GM12864 (cell line): ENCODE measurements around the gene MPP2.
"Not testable (repeated sequence)": the region's sequence is repeated elsewhere in the genome, so short reads cannot be mapped to it uniquely, and the experiment has no call there.

ENCODE experiments used
- DNase-seq: peaks from one replicate; pipeline ENCODE4 v3.0.0-alpha.2; 2011; ENCODE audit warnings: low read depth
- H3K4me3 ChIP-seq: 2 replicates; pipeline ENCODE4 v1.5.1; 2011; ENCODE audit warnings: mild to moderate bottlenecking, low read depth, low read length, control low read depth
- TF ChIP-seq, protein P1 (sequence below): IDR thresholded peaks from 2 replicates; pipeline ENCODE4 v1.5.1; 2011; ENCODE audit warnings: low read depth, mild to moderate bottlenecking, moderate library complexity, low read length, control low read depth, inconsistent platforms; ENCODE audit errors: missing control alignments

MPP2 gene

GRCh38 chr17:43950554-43950953 is 43.2 kb upstream of the MPP2 start:
- DNase-seq = no peak
- TF ChIP-seq, protein P1, sequence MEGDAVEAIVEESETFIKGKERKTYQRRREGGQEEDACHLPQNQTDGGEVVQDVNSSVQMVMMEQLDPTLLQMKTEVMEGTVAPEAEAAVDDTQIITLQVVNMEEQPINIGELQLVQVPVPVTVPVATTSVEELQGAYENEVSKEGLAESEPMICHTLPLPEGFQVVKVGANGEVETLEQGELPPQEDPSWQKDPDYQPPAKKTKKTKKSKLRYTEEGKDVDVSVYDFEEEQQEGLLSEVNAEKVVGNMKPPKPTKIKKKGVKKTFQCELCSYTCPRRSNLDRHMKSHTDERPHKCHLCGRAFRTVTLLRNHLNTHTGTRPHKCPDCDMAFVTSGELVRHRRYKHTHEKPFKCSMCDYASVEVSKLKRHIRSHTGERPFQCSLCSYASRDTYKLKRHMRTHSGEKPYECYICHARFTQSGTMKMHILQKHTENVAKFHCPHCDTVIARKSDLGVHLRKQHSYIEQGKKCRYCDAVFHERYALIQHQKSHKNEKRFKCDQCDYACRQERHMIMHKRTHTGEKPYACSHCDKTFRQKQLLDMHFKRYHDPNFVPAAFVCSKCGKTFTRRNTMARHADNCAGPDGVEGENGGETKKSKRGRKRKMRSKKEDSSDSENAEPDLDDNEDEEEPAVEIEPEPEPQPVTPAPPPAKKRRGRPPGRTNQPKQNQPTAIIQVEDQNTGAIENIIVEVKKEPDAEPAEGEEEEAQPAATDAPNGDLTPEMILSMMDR = no peak

DNA sequence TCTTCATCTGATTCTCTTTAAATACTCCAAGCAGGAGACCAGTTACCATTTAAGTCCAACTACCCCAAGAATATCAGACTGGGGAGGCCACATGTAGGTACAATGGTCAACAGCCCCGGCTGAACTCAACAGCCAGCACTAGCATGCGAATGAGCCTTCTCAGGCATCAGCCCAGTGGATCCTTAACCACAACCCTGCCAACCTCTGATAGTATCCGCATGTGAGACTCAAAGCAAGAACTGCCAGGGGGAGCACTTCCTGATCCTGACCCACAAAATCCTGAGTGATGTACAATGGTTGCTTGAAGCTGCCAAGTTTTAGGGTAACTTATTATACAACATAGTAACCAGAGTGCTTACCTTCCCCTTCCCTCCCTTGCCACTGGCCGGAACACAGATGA is 42.4 kb upstream of the MPP2 start:
- DNase-seq = no peak
- TF ChIP-seq, protein P1 = no peak

More at GRCh38 chr17:43950554-43950953, 43.2 kb upstream of the MPP2 start:
- no peak overlapping the region for H3K4me3 ChIP-seq

DNA sequence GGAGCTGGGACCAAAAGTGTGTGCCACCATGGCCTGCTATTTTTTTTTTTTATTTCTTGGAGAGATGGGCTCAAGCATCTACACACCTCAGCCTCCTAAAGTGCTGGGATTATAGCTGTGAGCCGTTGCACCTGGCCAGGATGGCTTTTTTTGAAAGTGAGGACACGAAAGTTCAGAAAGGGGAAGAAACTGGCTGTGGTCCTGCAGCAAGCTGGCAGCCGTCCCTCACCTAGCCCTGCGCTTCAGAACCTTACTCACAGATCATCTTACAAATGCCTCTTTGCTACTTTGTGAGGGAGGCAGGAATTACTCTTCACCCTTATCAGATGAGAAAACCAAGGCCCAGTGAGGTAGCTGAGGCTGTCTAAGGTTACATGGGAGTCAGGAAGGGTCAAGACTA is 39.4 kb upstream of the MPP2 start:
- H3K4me3 ChIP-seq = no peak overlapping the region
- TF ChIP-seq, protein P1 = no peak
- DNase-seq = no peak

More for the DNA sequence above, 42.4 kb upstream of the MPP2 start:
- no peak overlapping the region for H3K4me3 ChIP-seq

DNA sequence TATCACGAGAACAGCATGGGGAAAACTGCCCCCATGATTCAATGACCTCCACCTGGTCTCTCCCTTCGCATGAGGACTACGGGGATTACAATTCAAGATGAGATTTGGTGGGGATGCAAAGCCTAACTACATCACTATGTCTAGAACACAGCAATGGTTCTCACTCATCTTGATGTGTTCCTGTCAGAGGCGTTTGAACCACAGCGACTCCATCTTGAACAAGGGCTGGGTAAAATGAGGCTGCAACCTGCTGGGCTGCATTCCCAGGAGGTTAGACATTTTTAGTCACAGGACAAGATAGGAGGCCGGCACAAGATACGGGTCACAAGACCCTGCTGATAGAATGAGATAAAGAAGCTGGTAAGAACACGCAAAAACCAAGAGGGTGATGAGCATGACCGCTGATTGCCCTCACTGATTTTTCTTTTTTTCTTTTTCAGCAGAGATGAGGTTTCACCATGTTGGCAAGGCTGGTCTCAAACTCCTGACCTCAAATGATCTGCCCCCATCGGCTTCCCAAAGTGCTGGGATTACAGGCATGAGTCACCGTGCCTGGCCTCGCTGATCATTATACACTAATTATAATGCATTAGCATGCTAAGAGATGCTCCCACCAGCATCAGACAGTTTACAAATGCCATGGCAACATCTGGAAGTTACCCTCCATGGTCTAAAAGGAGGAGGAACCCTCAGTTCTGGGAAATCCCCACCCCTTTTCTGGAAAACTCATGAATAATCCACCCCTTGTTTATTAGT is 37.9 kb upstream of the MPP2 start:
- TF ChIP-seq, protein P1 = no peak
- no peak for DNase-seq
- H3K4me3 ChIP-seq = no peak overlapping the region

DNA sequence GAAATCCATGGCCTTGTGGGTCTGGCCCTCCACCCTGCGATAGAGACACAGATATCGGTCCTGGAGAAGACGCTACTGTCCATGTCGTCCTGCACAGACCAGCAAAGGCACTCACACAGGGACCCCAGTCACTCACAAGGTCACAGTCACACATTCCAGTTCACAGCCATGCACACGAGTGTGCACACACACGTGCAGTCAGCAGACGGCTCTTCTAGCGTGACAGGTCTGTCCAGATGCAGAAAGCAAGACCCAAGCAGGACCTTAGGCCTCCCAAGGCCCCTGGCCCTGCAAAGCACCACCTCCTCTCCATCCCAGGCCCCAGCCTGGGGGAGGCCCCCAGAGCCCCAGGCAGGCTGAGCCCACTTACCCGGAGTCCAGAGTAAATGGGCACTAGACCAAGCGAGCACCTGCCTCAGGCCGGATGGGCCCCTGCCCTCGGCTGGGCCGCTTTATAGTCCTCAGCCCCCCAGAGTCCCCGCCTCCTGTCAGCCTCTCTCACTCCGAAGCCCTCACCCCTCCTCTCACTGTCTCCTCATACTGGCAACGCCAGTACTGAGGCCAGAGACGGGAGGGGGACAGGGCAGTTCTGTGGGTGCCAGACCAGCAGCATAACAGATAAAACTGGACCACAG is 34.8 kb upstream of the MPP2 start, which contains the start of gene PPY:
TSS of gene PPY (minus strand) at position 426 of the 635 bp plus-strand sequence. CDS start 822 bp downstream, outside the sequence.
- TF ChIP-seq, protein P1 = no peak
- DNase-seq = no peak

GRCh38 chr17:43940630-43941029 is 33.3 kb upstream of the MPP2 start:
- no peak overlapping the region for H3K4me3 ChIP-seq
- TF ChIP-seq, protein P1 = peak; percentile 46
- DNase-seq = no peak

More for the DNA sequence above, 34.8 kb upstream of the MPP2 start, which contains the start of gene PPY:
- no peak within 1 kb of the TSS for H3K4me3 ChIP-seq

DNA sequence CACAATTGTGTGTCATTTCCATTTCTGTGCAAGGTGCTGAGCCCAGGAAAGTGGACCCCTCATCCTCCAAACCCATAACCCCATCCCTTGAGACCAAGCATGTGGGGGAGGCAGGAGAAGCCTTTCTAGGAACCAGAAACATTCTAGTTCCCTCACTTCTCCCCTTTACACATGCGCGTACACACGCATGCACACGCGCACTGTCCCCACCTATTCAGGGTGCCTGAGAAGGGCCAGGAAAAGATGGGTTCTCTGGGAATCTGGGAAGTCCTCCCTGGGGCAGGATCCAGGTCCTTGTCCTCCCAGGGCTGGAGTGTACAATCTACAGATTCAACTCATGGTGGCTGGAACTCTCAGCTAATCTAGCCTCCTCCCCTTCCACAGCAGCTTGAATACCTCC is 32.5 kb upstream of the MPP2 start:
- TF ChIP-seq, protein P1 = no peak
- DNase-seq = no peak

DNA sequence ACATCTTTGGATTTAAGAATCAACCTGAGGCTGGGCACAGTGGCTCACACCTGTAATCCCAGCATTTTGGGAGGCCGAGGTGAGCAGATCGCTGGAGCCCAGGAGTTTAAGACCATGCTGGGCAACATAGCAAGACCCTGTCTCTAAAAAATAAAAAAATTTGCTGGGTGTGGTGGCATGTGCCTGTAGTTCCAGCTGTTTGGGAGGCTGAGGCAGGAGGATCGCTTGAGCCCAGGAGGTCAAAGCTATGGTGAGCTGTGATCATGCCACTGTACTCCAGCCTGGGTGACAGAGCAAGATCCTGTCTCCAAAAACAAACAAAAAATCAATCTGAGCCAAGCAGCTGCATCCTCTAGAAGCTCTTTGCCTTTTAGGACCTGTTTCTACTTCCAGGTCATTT is 32.1 kb upstream of the MPP2 start:
- not testable (repeated sequence) for DNase-seq, H3K4me3 ChIP-seq

More for the DNA sequence above, 32.5 kb upstream of the MPP2 start:
- no peak overlapping the region for H3K4me3 ChIP-seq
